ENCODE data around the gene NEDD1. TPM values are rescaled to one million over a fixed set of nuclear protein-coding genes. Genes with fewer than 3 reads are reported as not detected.

NEDD1 gene
- total RNA-seq, 2 experiments from 2014 or later, result 61.8 to 63.8 TPM

DNA sequence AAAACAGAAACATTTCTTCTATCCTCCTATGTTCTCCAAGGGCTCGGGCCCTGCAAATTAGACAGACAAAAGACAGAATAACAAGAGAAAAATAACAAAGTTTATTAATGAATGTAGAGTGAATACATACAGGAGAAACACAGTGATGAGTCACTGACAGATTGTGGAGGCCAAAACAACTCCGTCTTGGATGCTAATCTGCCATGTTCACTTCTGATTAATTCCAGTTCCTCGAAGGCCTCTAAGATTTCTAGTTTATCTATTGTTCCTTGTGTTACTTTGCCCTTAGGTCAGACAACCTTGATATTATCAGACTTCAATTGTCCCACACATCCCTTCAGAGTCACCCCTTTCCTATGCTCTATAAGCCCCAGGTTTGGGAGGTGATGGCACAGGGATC is 26.8 kb upstream of the NEDD1 start:
- H3K4me3 Mint-ChIP-seq, result no peak overlapping the region
- no peak for DNase-seq
- H3K27ac Mint-ChIP-seq, result no peak overlapping the region
- H3K27me3 Mint-ChIP-seq (ENCODE audit: low read depth), result peaks cover 11% of the 10 kb centered on the region
- no peaks in the 10 kb centered on the region for H3K9me3 Mint-ChIP-seq
- H3K4me1 Mint-ChIP-seq (ENCODE audit: low read depth), result no peaks in the 10 kb centered on the region
- H3K36me3 Mint-ChIP-seq (ENCODE audit: low read depth), result no peaks in the 10 kb centered on the region
- CTCF ChIA-PET, result no interaction called here
- intact Hi-C loops (cut with micrococcal nuclease), result no loop called here

DNA sequence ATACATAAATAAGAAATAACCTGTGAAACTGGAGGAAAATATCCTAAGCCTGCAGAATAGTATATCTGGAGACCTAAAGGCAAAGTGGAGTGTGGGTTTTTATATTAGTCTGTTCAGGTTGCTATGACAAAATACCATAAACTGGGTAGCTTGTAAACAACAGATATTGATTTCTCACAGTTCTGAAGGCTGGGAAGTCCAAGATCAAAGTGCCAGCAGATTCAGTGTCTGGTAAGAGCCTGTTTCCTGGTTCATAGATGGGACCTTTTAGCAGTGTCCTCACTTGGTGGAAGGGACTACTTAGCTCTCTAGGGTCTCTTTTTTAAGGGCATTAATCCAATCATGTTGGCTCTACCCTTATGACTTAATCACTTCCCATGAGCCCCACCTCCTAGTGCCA is 25.4 kb upstream of the NEDD1 start:
- H3K27me3 Mint-ChIP-seq (ENCODE audit: low read depth), result peaks cover 6% of the 10 kb centered on the region
- no peak for DNase-seq
- no peaks in the 10 kb centered on the region for H3K9me3 Mint-ChIP-seq
- no peak overlapping the region for H3K27ac Mint-ChIP-seq
- intact Hi-C loops (cut with micrococcal nuclease), result no loop called here
- H3K36me3 Mint-ChIP-seq (ENCODE audit: low read depth), result no peaks in the 10 kb centered on the region
- H3K4me3 Mint-ChIP-seq, result no peak overlapping the region
- CTCF ChIA-PET, result no interaction called here
- H3K4me1 Mint-ChIP-seq (ENCODE audit: low read depth), result no peaks in the 10 kb centered on the region

DNA sequence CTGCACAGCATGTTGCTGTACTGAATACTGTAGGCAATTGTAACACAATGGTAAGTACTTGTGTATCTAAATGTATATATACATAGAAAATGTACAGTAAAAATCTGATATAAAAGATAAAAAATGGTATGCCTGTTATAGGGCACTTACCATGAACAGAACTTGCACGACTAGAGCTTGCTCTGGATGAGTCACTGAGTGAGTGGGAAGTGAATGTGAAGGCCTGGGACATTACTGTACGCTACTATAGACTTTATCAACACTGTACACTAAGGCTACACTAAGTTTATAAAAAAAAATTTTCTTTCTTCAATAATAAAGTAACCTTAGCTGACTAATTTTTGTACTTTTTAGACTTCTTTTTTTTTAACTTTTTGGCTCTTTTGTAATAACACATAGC is 24.2 kb upstream of the NEDD1 start:
- Mint-ChIP-seq H3K27me3 (ENCODE audit: low read depth) (peaks cover 2% of the 10 kb centered on the region), H3K4me3 (no peak overlapping the region), H3K4me1 (ENCODE audit: low read depth) (no peaks in the 10 kb centered on the region), H3K36me3 (ENCODE audit: low read depth) (no peaks in the 10 kb centered on the region), H3K9me3 (no peaks in the 10 kb centered on the region), H3K27ac (no peak overlapping the region)
- peak; percentile 8 for DNase-seq
- intact Hi-C loops (cut with micrococcal nuclease), result no loop called here
- CTCF ChIA-PET, result no interaction called here

DNA sequence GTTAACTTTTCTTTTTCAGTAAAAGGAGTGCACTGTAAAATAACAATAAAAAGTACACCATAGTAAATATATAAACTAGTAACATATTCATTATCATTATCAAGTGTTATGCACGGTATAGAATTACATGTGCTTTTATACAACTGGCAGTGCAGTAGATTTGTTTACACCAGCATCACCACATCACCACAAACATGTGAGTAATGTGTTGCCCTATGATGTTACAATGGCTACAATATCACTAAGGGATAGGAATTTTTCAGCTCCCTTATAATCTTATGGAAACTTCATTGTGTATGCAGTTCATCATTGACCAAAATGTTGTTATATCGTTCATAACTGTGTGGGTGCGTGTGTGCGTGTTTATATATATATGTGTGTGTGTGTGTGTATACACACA is 23.5 kb upstream of the NEDD1 start:
- no peak overlapping the region for H3K4me3 Mint-ChIP-seq
- no peaks in the 10 kb centered on the region for H3K9me3 Mint-ChIP-seq
- no peak for DNase-seq
- CTCF ChIA-PET, result no interaction called here
- no peak overlapping the region for H3K27ac Mint-ChIP-seq
- no peaks in the 10 kb centered on the region for H3K36me3 Mint-ChIP-seq (ENCODE audit: low read depth)
- H3K4me1 Mint-ChIP-seq (ENCODE audit: low read depth), result no peaks in the 10 kb centered on the region
- H3K27me3 Mint-ChIP-seq (ENCODE audit: low read depth), result peaks cover 2% of the 10 kb centered on the region
- intact Hi-C loops (cut with micrococcal nuclease), result no loop called here

DNA sequence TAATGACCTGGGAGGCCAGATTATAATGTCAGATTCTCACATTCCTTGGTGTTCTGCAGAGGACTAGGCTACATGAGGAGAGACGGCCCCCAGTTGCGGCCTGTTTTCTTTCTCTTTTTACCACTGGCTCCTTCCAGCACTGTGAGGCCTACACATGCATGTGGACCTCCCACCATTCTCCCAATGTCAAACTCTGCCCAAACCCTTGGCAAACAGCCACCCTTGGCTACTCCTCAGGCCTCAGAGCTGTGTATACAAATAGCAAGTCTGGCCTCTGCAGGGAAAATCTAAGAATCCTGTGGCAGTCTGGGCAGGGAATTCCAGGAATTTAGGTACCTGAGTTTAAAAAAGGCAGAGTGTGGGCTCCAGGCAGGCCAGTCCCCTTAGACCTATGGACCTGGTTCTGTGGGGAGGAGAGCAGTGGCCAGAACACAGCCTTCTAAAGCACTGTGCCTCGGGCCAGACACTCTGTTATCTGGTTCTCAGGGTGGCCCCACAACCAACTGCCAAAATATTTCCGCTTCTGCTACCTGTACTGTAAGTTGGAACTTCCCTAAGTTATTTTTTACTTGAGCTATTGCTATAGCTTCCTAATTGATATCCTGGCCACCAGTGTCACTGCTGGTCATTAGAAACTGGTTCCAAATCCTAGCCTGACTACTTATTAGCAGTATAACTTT is 19.9 kb upstream of the NEDD1 start:
- H3K4me3 Mint-ChIP-seq, result no peak overlapping the region
- no peaks in the 10 kb centered on the region for H3K9me3 Mint-ChIP-seq
- intact Hi-C loops (cut with micrococcal nuclease), result no loop called here
- H3K4me1 Mint-ChIP-seq (ENCODE audit: low read depth), result peaks cover 8% of the 10 kb centered on the region
- H3K27ac Mint-ChIP-seq, result no peak overlapping the region
- CTCF ChIA-PET, result no interaction called here
- H3K36me3 Mint-ChIP-seq (ENCODE audit: low read depth), result no peaks in the 10 kb centered on the region
- DNase-seq, result no peak
- H3K27me3 Mint-ChIP-seq (ENCODE audit: low read depth), result peaks cover 5% of the 10 kb centered on the region

DNA sequence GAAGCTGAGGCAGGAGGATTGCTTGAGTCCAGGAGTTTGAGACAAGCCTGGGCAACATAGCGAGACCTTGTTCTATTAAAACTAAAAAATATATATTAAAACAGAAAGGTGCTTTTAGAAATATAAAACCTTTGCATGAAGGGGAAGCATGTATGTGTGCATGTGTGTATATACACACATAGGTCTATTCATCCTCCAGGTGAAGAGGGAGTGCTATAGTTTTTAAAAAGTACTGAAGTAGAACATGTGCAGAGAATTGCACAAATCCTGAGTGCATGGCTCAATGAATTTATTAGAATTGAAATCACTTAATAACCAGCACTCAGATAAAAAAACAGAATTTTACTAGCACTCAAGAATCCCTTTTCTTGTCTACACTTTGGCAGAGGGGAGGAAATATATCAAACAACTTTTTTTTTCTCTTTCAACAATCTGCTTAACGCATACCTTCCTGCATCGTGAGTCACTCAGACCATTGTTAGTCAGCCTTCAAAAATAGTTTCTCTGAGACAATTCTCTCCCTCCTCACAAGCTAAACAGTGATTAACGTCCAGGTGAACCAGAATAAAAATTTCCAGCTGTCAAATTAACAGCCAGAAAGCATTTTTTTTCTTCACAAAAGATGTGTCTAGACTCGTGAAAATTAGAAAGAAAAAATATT is 17.7 kb upstream of the NEDD1 start:
- Mint-ChIP-seq H3K4me1 (ENCODE audit: low read depth) (peaks cover 8% of the 10 kb centered on the region), H3K9me3 (no peaks in the 10 kb centered on the region), H3K36me3 (ENCODE audit: low read depth) (no peaks in the 10 kb centered on the region), H3K27ac (peak overlapping the region; percentile 25), H3K4me3 (no peak overlapping the region), H3K27me3 (ENCODE audit: low read depth) (peaks cover 5% of the 10 kb centered on the region)
- intact Hi-C loops (cut with micrococcal nuclease), result loop anchor here (1.0 kb wide), 1 partner anchor 18 kb away; the partner anchor contains the start of gene NEDD1
- DNase-seq, result no peak
- CTCF ChIA-PET, result interaction anchor here (0.7 kb wide), 1 partner anchor 11 kb away, joined by 3 read pairs; no protein-coding TSS in a partner anchor

DNA sequence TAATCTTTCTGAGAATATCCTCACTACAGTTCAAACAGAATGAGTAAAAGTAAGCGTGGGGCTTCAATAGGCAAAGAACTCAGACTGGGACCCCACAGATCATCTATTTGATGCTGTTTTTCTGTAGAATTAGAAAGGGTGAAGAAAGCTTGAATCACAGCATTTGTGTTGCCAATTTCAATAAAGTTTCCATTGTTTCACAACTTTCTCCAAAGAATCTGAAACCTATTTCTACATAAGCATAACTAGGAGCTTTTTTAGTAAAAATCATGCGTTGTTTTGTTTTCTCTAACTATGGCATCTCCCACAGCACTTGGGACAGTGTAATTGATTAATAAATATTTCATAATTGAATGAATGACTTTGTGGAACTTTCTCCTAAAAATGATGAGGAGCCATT is 16.7 kb upstream of the NEDD1 start:
- H3K4me1 Mint-ChIP-seq (ENCODE audit: low read depth), result peaks cover 8% of the 10 kb centered on the region
- no peak overlapping the region for H3K27ac Mint-ChIP-seq
- intact Hi-C loops (cut with micrococcal nuclease), result no loop called here
- H3K4me3 Mint-ChIP-seq, result no peak overlapping the region
- no peaks in the 10 kb centered on the region for H3K9me3 Mint-ChIP-seq
- no peaks in the 10 kb centered on the region for H3K36me3 Mint-ChIP-seq (ENCODE audit: low read depth)
- no peak for DNase-seq
- CTCF ChIA-PET, result no interaction called here
- H3K27me3 Mint-ChIP-seq (ENCODE audit: low read depth), result peaks cover 5% of the 10 kb centered on the region

DNA sequence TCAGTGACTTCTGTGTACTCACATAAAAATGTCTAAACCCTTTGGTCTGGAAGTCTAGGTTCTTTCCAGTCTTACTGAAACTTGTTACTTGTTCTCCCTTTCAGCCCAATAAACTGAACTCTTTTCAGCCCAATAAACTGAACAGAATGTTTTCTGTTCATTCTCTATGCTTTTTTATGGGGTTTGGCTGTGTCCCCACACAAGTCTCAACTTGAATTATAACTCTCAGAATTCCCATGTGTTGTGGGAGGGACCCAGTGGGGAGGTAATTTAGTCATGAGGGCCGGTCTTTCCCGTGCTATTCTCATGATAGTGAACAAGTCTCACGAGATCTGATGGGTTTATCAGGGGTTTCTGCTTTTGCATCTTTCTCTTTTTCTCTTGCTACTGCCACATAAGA is 15.0 kb upstream of the NEDD1 start:
- Mint-ChIP-seq H3K36me3 (ENCODE audit: low read depth) (no peaks in the 10 kb centered on the region), H3K27me3 (ENCODE audit: low read depth) (peaks cover 5% of the 10 kb centered on the region), H3K9me3 (no peaks in the 10 kb centered on the region), H3K4me3 (no peak overlapping the region), H3K27ac (no peak overlapping the region), H3K4me1 (ENCODE audit: low read depth) (peaks cover 8% of the 10 kb centered on the region)
- CTCF ChIA-PET, result no interaction called here
- DNase-seq, result no peak
- intact Hi-C loops (cut with micrococcal nuclease), result no loop called here

DNA sequence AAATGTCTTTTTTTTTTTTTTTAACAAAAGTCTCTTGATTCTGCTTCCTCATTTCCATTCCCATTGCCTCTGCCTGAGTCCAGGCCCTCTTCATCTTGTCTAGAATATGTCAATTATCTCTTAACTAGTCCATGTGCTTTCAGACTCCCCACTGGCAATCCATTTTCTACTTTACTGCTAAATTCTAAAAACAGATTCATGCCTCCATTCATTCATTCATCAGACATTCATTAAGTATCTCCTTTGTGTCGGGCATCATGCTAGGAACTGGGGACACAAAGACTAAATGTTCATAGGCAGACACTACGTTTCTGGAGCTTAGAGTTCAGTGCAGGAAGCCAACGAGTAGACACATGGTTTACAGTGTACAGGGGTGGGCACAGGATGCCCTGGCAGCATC is 9.6 kb upstream of the NEDD1 start:
- intact Hi-C loops (cut with micrococcal nuclease), result no loop called here
- CTCF ChIA-PET, result no interaction called here
- no peak overlapping the region for H3K27ac Mint-ChIP-seq

DNA sequence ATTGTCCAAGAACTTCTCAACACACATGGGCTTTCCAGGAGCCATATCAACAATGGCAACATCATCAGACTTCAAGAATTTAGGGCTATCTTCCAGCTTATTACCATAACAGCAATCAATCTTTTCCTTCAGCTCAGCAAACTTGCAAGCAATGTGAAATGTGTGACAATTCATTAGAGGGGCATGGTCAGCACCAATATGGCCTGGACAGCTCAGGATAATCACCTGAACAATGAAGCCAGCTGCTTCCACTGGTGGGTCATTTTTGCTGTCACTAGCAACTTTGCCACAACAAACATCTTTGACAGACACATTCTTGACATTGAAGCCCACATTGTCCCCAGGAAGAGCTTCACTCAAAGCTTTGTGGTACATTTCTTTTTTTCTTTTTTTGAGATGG is 5.9 kb upstream of the NEDD1 start:
- intact Hi-C loops (cut with micrococcal nuclease), result loop anchor here (10.0 kb wide), 1 partner anchor 476 kb away; no protein-coding TSS in a partner anchor
- no peak overlapping the region for H3K4me3 Mint-ChIP-seq

More for the DNA sequence above, 9.6 kb upstream of the NEDD1 start:
- DNase-seq, result no peak
- H3K9me3 Mint-ChIP-seq, result no peaks in the 10 kb centered on the region
- H3K4me1 Mint-ChIP-seq (ENCODE audit: low read depth), result no peaks in the 10 kb centered on the region
- no peak overlapping the region for H3K4me3 Mint-ChIP-seq
- no peaks in the 10 kb centered on the region for H3K36me3 Mint-ChIP-seq (ENCODE audit: low read depth)
- H3K27me3 Mint-ChIP-seq (ENCODE audit: low read depth), result no peaks in the 10 kb centered on the region

DNA sequence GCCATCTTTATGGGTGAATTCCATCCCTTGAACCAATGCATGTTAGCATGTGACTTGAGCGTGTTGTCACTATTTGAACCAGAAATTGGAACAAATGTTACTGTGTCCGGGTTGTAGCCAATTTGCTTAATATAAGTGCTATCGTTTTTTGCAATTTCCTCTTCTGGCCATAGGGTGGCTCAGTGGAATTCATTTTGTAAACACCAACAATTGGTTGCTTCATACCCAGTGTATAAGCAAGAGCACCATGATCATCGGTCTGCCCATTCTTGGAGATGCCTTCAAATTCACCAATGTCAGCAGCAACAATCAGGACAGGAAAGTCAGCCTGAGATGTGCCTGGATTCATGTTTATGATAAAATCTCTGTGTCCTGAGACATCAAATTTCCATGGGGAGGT is 5.0 kb upstream of the NEDD1 start:
- intact Hi-C loops (cut with micrococcal nuclease), result loop anchor here (10.0 kb wide), 1 partner anchor 477 kb away; no protein-coding TSS in a partner anchor
- no peaks in the 10 kb centered on the region for H3K9me3 Mint-ChIP-seq
- no peaks in the 10 kb centered on the region for H3K27me3 Mint-ChIP-seq (ENCODE audit: low read depth)
- CTCF ChIA-PET, result no interaction called here
- H3K4me1 Mint-ChIP-seq (ENCODE audit: low read depth), result peaks cover 7% of the 10 kb centered on the region
- no peak overlapping the region for H3K4me3 Mint-ChIP-seq
- H3K27ac Mint-ChIP-seq, result no peak overlapping the region
- DNase-seq, result no peak
- H3K36me3 Mint-ChIP-seq (ENCODE audit: low read depth), result no peaks in the 10 kb centered on the region

More for the DNA sequence above, 5.9 kb upstream of the NEDD1 start:
- H3K4me1 Mint-ChIP-seq (ENCODE audit: low read depth), result peaks cover 3% of the 10 kb centered on the region
- no peaks in the 10 kb centered on the region for H3K9me3 Mint-ChIP-seq
- CTCF ChIA-PET, result interaction anchor here (1.1 kb wide), 1 partner anchor 16 kb away, joined by 3 read pairs; no protein-coding TSS in a partner anchor
- H3K36me3 Mint-ChIP-seq (ENCODE audit: low read depth), result no peaks in the 10 kb centered on the region
- no peaks in the 10 kb centered on the region for H3K27me3 Mint-ChIP-seq (ENCODE audit: low read depth)
- H3K27ac Mint-ChIP-seq, result no peak overlapping the region
- DNase-seq, result no peak

DNA sequence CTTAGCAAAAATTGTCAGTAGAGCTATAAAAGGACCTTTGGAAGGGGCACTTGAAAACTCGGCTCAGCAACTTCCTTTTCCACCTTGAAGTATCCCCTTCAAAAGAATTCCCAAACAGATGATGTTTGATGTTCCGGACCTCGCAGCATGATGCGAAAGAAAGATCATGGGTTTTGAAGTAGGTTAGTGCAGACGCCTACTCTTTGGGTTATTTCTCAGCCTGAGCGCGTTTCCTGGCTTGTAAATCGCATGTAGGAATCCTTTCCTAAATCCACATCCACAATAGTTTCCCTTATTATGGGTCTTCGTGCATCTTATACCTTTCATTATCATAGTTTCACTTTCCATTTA is 584 bp upstream of the NEDD1 start:
- H3K9me3 Mint-ChIP-seq, result no peaks in the 10 kb centered on the region
- CTCF ChIA-PET, result no interaction called here
- peaks cover 38% of the 10 kb centered on the region for H3K4me1 Mint-ChIP-seq (ENCODE audit: low read depth)
- peak; percentile 28 for DNase-seq
- H3K27me3 Mint-ChIP-seq (ENCODE audit: low read depth), result no peaks in the 10 kb centered on the region
- H3K36me3 Mint-ChIP-seq (ENCODE audit: low read depth), result peaks cover 25% of the 10 kb centered on the region
- intact Hi-C loops (cut with micrococcal nuclease), result loop anchor here (1.0 to 10.0 kb wide), 9 partner anchors 186 to 1687 kb away; partner anchors contain the start of genes AMDHD1, CCDC38, LTA4H and SLC25A3
- peak overlapping the region; percentile 97 for H3K4me3 Mint-ChIP-seq
- peak overlapping the region; percentile 95 for H3K27ac Mint-ChIP-seq

Measured in activated naive CD4-positive, alpha-beta T cell treated with anti-CD3 and anti-CD28 coated beads for 36 hours (primary cell).